ENCODE data around the gene CLNS1A.

The CLNS1A gene

GRCh38 chr11:77568916-77569675 is 68.5 kb downstream of the CLNS1A start:
- H3K4me3 ChIP-seq (ENCODE audit: low read length): no peak overlapping the region
- DNase-seq (ENCODE audit: low read depth, low spot score): no peak

DNA sequence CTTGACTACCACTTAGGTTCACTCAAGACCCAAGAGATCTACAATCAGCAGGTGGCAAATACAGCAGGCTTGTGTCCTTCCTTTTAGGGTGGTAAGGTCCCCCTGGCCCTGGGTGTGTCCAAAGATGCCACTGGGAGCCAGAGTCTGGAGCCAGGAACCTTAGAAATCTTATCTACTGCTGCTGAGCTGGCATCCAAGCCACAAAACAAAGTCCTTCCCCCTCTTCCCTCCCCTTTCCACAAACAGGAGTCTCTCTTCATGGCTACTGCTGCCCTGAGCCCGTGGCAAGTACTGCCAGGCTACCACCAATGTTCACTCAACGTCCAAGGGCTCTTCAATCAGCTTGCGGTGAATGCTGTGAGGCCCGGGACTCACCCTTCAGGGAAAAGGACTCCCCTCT is 69.3 kb downstream of the CLNS1A start:
- no peak for DNase-seq (ENCODE audit: low read depth, low spot score)
- H3K4me3 ChIP-seq (ENCODE audit: low read length): no peak overlapping the region

Measured in Jurkat, Clone E6-1 (cell line).